ENCODE measurements around the gene GRHPR.

GRCh38 chr9:37446401-37446800, 23.9 kb downstream of the GRHPR start:
- TF ChIP-seq CTCF (conservative IDR thresholded peaks at IDR 0.05; ENCODE audit: low read depth, low read length) (no peak), POLR2A (IDR thresholded peaks at IDR 0.05; ENCODE audit: low read depth, low read length) (no peak), FOS (IDR thresholded peaks at IDR 0.05; ENCODE audit: low read depth, low read length) (no peak), RFX5 (IDR thresholded peaks at IDR 0.05; ENCODE audit: low read depth, low read length) (no peak), SMC3 (IDR thresholded peaks at IDR 0.05; ENCODE audit: low read depth, low read length) (no peak), MAZ (IDR thresholded peaks at IDR 0.05; ENCODE audit: borderline replicate concordance, low read depth, low read length) (no peak), CEBPB (IDR thresholded peaks at IDR 0.05; ENCODE audit: low read depth, low read length) (no peak)
